H4 (cell line): Measurements from ENCODE around the gene ST3GAL4. TPM values are rescaled to one million over a fixed set of nuclear protein-coding genes. Genes with fewer than 3 reads are reported as not detected.

ENCODE experiments used
- DNase-seq: peaks from one replicate; pipeline ENCODE4 v3.0.0-alpha.2; 2015; ENCODE audit warnings: low spot score
- total RNA-seq: library from RNA; depleted of rRNA; stranded (reverse); fragments of >200 nt; shearing (Covaris generic); gene quantifications from 2 replicates; pipeline ENCODE4 v1.2.3, GENCODE V29; 2014

ST3GAL4 gene
- total RNA-seq, 1 experiment from 2014 or later: 55.9 TPM

- DNase-seq: no peak
Measured at GRCh38 chr11:126407682-126408288, 52.3 kb downstream of the ST3GAL4 start.

GRCh38 chr11:126408496-126408895, 53.0 kb downstream of the ST3GAL4 start:
- DNase-seq: no peak

GRCh38 chr11:126408901-126409619, 53.6 kb downstream of the ST3GAL4 start:
- no peak for DNase-seq

- DNase-seq: no peak
Measured at GRCh38 chr11:126409620-126409985, 54.1 kb downstream of the ST3GAL4 start.

- no peak for DNase-seq
Measured at GRCh38 chr11:126410649-126411048, 55.2 kb downstream of the ST3GAL4 start.

GRCh38 chr11:126411971-126412381, 56.5 kb downstream of the ST3GAL4 start:
- DNase-seq: no peak

GRCh38 chr11:126413426-126413825, 57.9 kb downstream of the ST3GAL4 start:
- no peak for DNase-seq

- no peak for DNase-seq
Measured at GRCh38 chr11:126413843-126414405, 58.4 kb downstream of the ST3GAL4 start.

- DNase-seq: no peak
Measured at GRCh38 chr11:126414615-126415014, 59.1 kb downstream of the ST3GAL4 start.

GRCh38 chr11:126415128-126415527, 59.6 kb downstream of the ST3GAL4 start:
- no peak for DNase-seq

- DNase-seq: no peak
Measured at GRCh38 chr11:126415669-126416420, 60.4 kb downstream of the ST3GAL4 start.

- DNase-seq: no peak
Measured at GRCh38 chr11:126416542-126417090, 61.1 kb downstream of the ST3GAL4 start.

GRCh38 chr11:126417091-126417862, 61.8 kb downstream of the ST3GAL4 start:
- DNase-seq: no peak

GRCh38 chr11:126418887-126419286, 63.4 kb downstream of the ST3GAL4 start:
- DNase-seq: no peak

- DNase-seq: no peak
Measured at GRCh38 chr11:126419801-126420697, 64.6 kb downstream of the ST3GAL4 start.

- no peak for DNase-seq
Measured at GRCh38 chr11:126420698-126421256, 65.3 kb downstream of the ST3GAL4 start.

GRCh38 chr11:126421271-126421671, 65.8 kb downstream of the ST3GAL4 start:
- no peak for DNase-seq

GRCh38 chr11:126422446-126422845, 67.0 kb downstream of the ST3GAL4 start:
- DNase-seq: no peak

- no peak for DNase-seq
Measured at GRCh38 chr11:126423154-126423553, 67.7 kb downstream of the ST3GAL4 start.

- no peak for DNase-seq
Measured at GRCh38 chr11:126423743-126424142, 68.3 kb downstream of the ST3GAL4 start.
